Measurements from ENCODE around the gene CST6. TPM values are rescaled to one million over a fixed set of nuclear protein-coding genes. Genes with fewer than 3 reads are reported as not detected.

CST6 gene
- total RNA-seq, 4 donors from 2014 or later: not detected

DNA sequence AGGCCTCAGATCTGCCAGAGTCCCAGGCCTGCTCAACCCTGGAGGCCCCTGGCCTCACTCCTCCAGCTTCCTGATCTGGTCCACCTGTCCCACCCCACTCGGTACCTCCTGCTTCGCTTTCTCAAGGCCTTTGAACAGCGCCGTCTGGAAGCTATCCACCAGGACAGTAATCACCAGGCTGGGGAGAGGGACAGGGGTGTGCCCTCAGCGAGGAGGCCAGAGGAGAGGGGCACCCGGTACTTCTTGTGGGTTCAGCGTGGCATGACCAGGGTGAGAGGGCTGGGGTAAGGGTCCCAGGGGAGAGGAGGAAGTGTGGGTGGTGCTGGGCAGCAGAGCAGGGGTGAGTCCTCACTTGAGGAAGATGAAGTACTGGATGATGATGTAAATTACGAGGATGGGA lies 8.4 kb downstream of the CST6 start:
- TF ChIP-seq, protein P1, sequence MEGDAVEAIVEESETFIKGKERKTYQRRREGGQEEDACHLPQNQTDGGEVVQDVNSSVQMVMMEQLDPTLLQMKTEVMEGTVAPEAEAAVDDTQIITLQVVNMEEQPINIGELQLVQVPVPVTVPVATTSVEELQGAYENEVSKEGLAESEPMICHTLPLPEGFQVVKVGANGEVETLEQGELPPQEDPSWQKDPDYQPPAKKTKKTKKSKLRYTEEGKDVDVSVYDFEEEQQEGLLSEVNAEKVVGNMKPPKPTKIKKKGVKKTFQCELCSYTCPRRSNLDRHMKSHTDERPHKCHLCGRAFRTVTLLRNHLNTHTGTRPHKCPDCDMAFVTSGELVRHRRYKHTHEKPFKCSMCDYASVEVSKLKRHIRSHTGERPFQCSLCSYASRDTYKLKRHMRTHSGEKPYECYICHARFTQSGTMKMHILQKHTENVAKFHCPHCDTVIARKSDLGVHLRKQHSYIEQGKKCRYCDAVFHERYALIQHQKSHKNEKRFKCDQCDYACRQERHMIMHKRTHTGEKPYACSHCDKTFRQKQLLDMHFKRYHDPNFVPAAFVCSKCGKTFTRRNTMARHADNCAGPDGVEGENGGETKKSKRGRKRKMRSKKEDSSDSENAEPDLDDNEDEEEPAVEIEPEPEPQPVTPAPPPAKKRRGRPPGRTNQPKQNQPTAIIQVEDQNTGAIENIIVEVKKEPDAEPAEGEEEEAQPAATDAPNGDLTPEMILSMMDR (IDR thresholded peaks at IDR 0.05; ENCODE audit: low read depth): no peak

GRCh38 chr11:66020618-66021357 lies 9.0 kb downstream of the CST6 start:
- TF ChIP-seq, protein P1 (IDR thresholded peaks at IDR 0.05; ENCODE audit: low read depth): no peak

- TF ChIP-seq, protein P1 (IDR thresholded peaks at IDR 0.05; ENCODE audit: low read depth): no peak
These were observed 10.8 kb downstream of the CST6 start for GRCh38 chr11:66022401-66023185.

DNA sequence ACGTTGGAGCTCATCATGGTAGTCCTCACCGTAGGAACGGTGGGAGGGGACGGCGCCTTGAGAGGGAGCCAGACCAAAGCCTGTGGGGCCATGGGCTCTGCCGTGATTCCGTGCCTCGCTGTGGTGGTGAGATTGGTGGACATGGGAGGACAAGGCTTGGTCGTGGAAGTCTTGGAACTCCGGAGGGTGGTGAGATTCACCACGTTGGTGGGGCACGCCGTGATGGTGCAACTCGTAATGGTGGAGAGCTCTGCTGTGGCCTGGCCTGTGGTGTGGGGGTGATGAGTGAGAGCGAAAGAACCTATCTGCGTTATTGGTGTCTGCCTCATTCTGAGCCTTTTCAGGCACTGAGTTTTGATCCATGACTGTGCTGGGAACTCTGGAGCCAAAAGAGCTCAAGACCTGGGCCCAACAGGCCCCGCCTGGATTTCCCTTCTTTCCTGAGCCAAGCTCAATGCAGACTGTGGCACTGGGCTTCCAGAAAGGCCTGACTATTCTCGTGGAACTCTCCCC lies 14.3 kb downstream of the CST6 start, which contains the start of gene CATSPER1:
CATSPER1 (minus strand) TSS at position 463 of the 513 bp plus-strand sequence; CDS start at position 363, 100 bp downstream.
- TF ChIP-seq, protein P1 (IDR thresholded peaks at IDR 0.05; ENCODE audit: low read depth): no peak

GRCh38 chr11:66032957-66033735 lies 21.3 kb downstream of the CST6 start:
- TF ChIP-seq, protein P1 (IDR thresholded peaks at IDR 0.05; ENCODE audit: low read depth): no peak

DNA sequence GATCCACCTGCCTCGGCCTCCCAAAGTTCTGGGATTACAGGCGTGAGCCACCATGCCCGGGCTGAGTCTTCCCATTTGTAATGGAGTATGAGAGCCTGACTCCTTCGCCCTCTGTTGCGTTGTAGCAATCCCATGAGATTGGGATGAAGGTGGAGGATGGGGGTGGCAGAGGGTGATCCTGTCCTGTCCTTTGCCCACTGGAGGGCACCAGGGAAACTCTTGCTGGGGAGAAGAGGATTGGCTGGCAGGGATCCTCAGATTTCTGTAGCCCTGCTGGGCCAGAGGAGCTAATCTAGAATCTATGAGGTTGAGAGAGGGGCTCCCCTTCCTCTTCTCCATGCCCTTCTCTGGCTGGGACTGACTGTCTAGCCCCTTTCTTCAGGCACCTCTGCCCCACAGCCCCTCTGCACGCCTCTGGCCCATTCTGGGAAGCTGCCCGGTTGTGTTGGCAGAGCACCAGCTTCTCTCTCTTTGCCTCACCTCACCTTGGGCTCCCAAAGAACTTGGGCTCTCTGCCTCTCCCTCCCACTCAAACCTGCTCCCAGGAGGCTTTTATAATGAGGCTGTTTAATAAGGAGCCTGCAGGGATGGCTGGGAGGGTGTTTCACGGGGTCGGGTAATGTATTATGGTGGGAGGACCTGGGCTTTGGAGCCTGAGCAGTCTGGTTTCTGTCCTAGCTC lies 24.0 kb downstream of the CST6 start:
- TF ChIP-seq, protein P1 (IDR thresholded peaks at IDR 0.05; ENCODE audit: low read depth): no peak
